Effector CD8-positive, alpha-beta T cell (primary cell): ENCODE measurements around the gene COX14.
"Not testable (repeated sequence)": the region's sequence is repeated elsewhere in the genome, so short reads cannot be mapped to it uniquely, and the experiment has no call there.

ENCODE experiments used
- DNase-seq: peaks from one replicate; lab custom pipeline; 2025; lab: John Stamatoyannopoulos, UW

COX14 gene

DNA sequence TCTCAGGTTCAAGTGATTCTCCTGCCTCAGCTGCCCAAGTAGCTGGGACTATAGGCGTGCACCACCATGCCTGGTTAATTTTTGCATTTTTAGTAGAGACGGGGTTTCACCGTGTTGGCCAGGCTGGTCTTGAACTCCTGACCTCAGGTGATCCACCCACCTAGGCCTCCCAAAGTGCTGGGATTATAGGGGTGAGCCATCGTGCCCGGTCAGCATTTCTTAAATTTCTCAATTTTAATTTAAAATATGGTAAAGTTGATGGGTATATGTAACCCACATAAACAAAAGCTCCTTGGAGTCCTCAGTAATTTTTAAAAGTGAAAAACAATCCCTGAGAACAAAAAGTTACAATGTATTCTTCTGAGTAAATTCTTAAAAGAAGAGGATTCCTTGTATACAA lies 42.9 kb downstream of the COX14 start:
- DNase-seq: not testable (repeated sequence)

DNA sequence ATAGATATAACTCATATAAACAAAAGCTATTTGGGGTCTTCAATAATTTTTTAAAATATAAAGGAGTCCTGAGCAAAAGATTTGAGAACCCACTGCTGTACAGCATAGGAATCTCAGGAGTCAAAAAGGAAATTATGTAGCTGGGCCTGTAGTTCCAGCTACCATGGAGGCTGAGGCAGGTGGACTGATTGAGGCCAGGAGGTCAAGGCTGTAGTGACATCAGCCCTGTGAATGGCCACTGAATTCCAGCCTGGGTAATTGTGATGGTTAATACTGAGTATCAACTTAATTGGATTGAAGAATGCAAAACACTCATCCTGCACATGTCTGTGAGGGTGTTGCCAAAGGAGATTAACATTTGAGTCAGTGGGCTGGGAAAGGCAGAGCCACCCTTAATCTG lies 44.6 kb downstream of the COX14 start:
- no peak for DNase-seq

DNA sequence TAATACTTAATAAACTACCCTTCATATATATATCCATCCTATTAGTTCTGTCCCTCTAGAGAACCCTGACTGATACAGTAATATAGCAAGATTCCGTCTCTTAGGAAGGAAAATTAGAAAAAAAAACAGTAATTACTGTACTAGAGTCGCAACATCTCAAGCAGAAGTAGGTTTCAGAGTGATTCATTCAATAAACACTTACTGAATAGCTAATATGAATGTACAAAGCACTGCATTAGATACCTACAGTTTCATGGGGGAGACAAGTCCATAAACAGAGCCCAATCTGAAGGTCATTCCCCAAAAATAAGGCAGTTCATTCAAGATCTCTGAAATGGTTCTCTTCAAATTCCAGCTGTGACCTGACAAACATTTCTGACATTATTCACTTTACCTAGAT lies 45.2 kb downstream of the COX14 start:
- no peak for DNase-seq

DNA sequence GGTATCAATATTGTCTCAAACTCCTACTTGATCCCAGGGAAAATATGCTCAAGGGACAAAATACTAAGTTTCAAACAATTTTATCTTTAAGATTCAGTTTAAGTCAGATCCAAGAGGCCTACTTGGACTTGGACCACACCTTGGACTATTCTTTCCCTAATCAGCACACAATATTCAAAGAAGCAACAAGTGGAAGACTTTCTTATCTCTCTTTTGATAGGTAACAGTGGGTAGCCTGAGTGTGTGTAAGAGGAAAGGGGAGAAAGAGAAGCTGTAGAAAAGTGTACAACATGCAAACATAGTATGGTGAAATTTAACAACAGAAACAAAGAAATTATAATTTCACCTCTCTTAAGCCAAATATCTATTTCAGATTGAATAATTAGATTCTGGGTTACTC lies 48.6 kb downstream of the COX14 start:
- no peak for DNase-seq

DNA sequence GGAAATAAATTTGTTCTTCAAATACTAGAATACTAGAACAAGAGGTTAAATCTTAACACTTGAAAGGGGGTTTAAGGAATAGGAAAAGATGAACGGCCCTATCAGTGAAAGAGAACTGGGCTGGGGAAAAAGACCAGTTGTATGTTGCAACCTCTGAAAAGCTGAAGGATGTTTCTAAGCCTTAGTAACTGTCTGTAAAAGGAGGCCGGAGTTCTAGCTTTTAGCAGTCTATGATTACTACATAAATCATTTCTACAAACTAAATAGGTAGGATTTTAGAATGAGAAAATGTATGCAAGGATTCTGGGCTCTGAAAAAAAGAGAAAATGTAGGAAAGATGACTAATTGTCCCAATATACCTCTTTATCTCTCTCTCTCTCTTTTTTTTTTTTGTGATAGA lies 50.2 kb downstream of the COX14 start:
- no peak for DNase-seq

DNA sequence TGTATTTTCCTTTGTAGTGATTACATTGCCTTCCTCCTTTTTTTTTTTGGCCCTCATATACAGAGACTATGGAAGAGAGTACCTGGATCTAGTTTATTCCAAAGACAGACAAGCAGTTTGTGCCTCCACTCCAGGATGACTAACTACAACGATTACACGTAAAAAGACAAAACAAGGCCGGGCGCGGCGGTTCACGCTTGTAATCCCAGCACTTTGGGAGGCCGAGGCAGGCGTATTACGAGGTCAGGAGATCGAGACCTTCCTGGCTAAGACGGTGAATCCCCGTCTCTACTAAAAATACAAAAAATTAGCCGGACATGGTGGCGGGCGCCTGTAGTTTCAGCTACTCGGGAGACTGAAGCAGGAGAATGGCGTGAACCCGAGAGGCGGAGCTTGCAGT lies 52.9 kb downstream of the COX14 start:
- DNase-seq: no peak

DNA sequence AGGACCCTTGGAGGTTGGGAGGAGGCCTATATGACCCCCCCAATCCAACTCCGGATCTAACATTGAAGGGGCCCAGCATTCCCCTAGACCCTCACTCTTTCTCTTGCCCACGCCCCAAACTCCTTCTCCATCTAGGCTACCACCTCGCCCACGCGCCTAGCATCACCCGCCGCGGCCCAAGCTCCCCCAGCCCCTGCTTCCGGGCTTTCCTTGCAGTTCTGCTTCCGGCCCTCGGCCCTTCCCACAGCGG lies 54.7 kb downstream of the COX14 start:
- peak; percentile 15 for DNase-seq

DNA sequence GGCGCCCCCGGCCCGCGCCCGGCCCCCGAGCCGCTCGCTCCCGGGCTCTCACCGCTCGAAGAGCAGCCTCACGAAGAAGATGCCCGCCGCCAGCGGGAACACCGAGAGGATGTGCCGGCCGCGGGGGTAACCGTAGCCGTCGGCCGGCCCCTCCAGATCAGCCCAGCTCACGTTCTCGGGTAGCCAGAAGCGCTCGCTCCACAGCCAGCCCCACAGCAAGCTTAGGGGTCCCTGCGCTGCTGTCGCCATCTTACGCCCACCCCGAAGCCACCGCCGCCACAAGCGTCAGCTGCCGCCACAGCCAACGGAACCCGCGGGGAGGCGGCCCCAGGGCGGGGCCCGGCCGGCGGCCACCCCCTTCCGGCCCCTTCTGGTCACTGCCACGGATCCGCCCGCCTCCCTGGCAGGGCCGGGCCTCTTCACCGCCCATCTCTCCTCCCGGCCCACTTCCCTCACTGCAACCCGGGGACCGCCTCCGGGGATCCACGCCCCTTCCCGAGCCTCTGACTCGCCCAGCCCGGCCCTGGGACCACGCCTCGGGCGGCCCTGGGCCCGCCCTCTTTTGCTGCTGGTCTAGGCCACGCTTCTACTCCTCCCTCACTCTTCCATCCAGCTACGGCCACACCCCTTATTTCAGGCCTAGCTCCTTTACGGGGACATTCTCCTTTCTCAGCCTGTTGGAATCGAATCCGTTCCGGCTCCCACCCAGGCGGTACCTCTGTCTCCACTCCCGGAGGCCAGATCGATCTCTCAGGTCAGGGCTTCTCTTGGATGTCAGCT lies 55.2 kb downstream of the COX14 start, which contains the start of gene CERS5:
CERS5 (minus strand) TSS at position 321 of the 780 bp plus-strand sequence; CDS start at position 249, 72 bp downstream.
- peak; percentile 92 for DNase-seq
